Fibroblast of upper back skin (primary cell): Measurements from ENCODE around the gene GPR75.

Source experiments
- DNase-seq: peaks from one replicate; pipeline ENCODE4 v3.0.0-alpha.2; 2013

Gene GPR75

GRCh38 chr2:53859206-53860181, at the start of gene GPR75:
Gene GPR75, minus strand, starts transcription at chr2:53859967. Its CDS starts 5,211 bp downstream, at chr2:53854756.
- peak; percentile 7 for DNase-seq

GRCh38 chr2:53907582-53907981, 47.8 kb upstream of the GPR75 start:
- DNase-seq: no peak

- no peak for DNase-seq
These were observed 45.6 kb upstream of the GPR75 start for GRCh38 chr2:53905396-53905795.

- no peak for DNase-seq
These were observed 43.2 kb upstream of the GPR75 start for GRCh38 chr2:53903011-53903410.

- no peak for DNase-seq
These were observed 41.4 kb upstream of the GPR75 start for GRCh38 chr2:53901192-53901591.

- DNase-seq: peak; percentile 59
These were observed 37.1 kb upstream of the GPR75 start for GRCh38 chr2:53896864-53897263.

- DNase-seq: no peak
These were observed 26.9 kb upstream of the GPR75 start for GRCh38 chr2:53886406-53887280.

- no peak for DNase-seq
These were observed 25.1 kb upstream of the GPR75 start for GRCh38 chr2:53884883-53885282.

GRCh38 chr2:53881986-53882385, 22.2 kb upstream of the GPR75 start:
- no peak for DNase-seq

GRCh38 chr2:53881360-53881759, 21.6 kb upstream of the GPR75 start:
- DNase-seq: no peak

- peak; percentile 78 for DNase-seq
These were observed 21.0 kb upstream of the GPR75 start for GRCh38 chr2:53880756-53881155.

GRCh38 chr2:53877556-53877955, 17.8 kb upstream of the GPR75 start:
- peak; percentile 31 for DNase-seq

- no peak for DNase-seq
These were observed 17.3 kb upstream of the GPR75 start for GRCh38 chr2:53877112-53877511.

- DNase-seq: no peak
These were observed 14.7 kb upstream of the GPR75 start for GRCh38 chr2:53874401-53874950.

- DNase-seq: no peak
These were observed 8.0 kb upstream of the GPR75 start for GRCh38 chr2:53867773-53868172.

- no peak for DNase-seq
These were observed 7.4 kb upstream of the GPR75 start for GRCh38 chr2:53867169-53867568.

- DNase-seq: no peak
These were observed 6.2 kb upstream of the GPR75 start for GRCh38 chr2:53865962-53866361.

- DNase-seq: no peak
These were observed 5.5 kb upstream of the GPR75 start for GRCh38 chr2:53865264-53865663.

GRCh38 chr2:53863538-53864227, 3.9 kb upstream of the GPR75 start:
- DNase-seq: peak; percentile 12

- no peak for DNase-seq
These were observed 2.1 kb upstream of the GPR75 start for GRCh38 chr2:53861824-53862223.

GRCh38 chr2:53856272-53856671, 3.5 kb downstream of the GPR75 start:
- no peak for DNase-seq

- no peak for DNase-seq
These were observed 5.1 kb downstream of the GPR75 start for GRCh38 chr2:53854678-53855077.

- DNase-seq: no peak
These were observed 7.2 kb downstream of the GPR75 start for GRCh38 chr2:53852532-53852931.
